K562 (cell line): Measurements from ENCODE around the gene TNKS2. TPM values are rescaled to one million over a fixed set of nuclear protein-coding genes. Genes with fewer than 3 reads are reported as not detected.

ENCODE experiments used
- ATF6 ChIP-seq: sonication (generic); formaldehyde crosslinking; IDR thresholded peaks from 2 replicates; pipeline ENCODE4 v1.4.0; 2020; ENCODE audit warnings: mild to moderate bottlenecking, missing genetic modification reagents
- CBX2 ChIP-seq: fragments of 200-600 bp; sonication (generic); IDR thresholded peaks from one replicate; pipeline ENCODE4 v1.6.1; 2012; ENCODE audit warnings: mild to moderate bottlenecking, low read length, inconsistent platforms; ENCODE audit not compliant: insufficient read depth, poor library complexity, severe bottlenecking
- CBX8 ChIP-seq: fragments of 200-600 bp; sonication (generic); IDR thresholded peaks from 2 replicates; pipeline ENCODE4 v1.6.1; 2012; ENCODE audit warnings: borderline replicate concordance, mixed run types, low read depth, mild to moderate bottlenecking, moderate library complexity, mixed read lengths, low read length, control low read depth, inconsistent platforms; ENCODE audit not compliant: poor library complexity, severe bottlenecking; ENCODE audit errors: extremely low read depth
- CUX1 ChIP-seq: fragments of 200-800 bp; sonication (Bioruptor generic); IDR thresholded peaks from 2 replicates; pipeline ENCODE4 v1.6.1; 2016; ENCODE audit warnings: missing genetic modification characterization, missing compliant biosample characterization
- EGR1 ChIP-seq: fragments of 450-650 bp; conservative IDR thresholded peaks from 2 replicates; pipeline ENCODE4 v1.6.1; 2017; ENCODE audit warnings: mild to moderate bottlenecking
- HMGN3 ChIP-seq: IDR thresholded peaks from 2 replicates; pipeline ENCODE4 v1.6.1; 2011; ENCODE audit warnings: borderline replicate concordance, low read depth, mild to moderate bottlenecking, mixed read lengths, low read length; ENCODE audit not compliant: insufficient read length; ENCODE audit errors: extremely low read depth
- LCOR ChIP-seq: sonication (generic); formaldehyde crosslinking; IDR thresholded peaks from 2 replicates; pipeline ENCODE4 v1.8.0; 2022; ENCODE audit warnings: mild to moderate bottlenecking, missing genetic modification reagents
- MAX ChIP-seq: sonication (generic); formaldehyde crosslinking; IDR thresholded peaks from 2 replicates; pipeline ENCODE4 v1.9.0; 2022; ENCODE audit warnings: mild to moderate bottlenecking, missing genetic modification reagents
- MNT ChIP-seq, 2 experiments: fragments of 450-650 bp; conservative IDR thresholded peaks; 2 replicates each; pipeline ENCODE4 v1.6.1; 2017; ENCODE audit warnings: mild to moderate bottlenecking in 2 of 2, moderate library complexity in 2 of 2
- PRPF4 ChIP-seq: fragments of 200-400 bp; formaldehyde crosslinking; IDR thresholded peaks from one replicate; pipeline ENCODE4 v1.6.1; 2017; ENCODE audit warnings: low read length, low read depth, mild to moderate bottlenecking; ENCODE audit not compliant: insufficient read depth, poor library complexity, severe bottlenecking
- ZNF436 ChIP-seq: fragments of 250-450, 450-650 bp; sonication (Bioruptor Pico); formaldehyde crosslinking; IDR thresholded peaks from 2 replicates; pipeline ENCODE4 v1.7.0; 2020; ENCODE audit warnings: mild to moderate bottlenecking
- polyA plus RNA-seq, 8 experiments: library from polyadenylated mRNA; depleted of rRNA in 4 of 8; stranded (reverse) in 5 of 8; unstranded in 3 of 8; fragments of >200 nt; fragmentation: Nextera tagmentation in 2 of 8; fragmentation: Illumina TruSeq in 1 of 8; extraction: Ambion mirVana in 2 of 8; extraction: Trizol in 1 of 8; gene quantifications; 2 replicates each; pipeline versions ENCODE4 v1.2.1 to v1.2.3, GENCODE V29; 2011 to 2014; ENCODE audit warnings: inconsistent platforms in 1 of 8, missing spikeins in 1 of 8
- total RNA-seq, 7 experiments: library from RNA; depleted of rRNA in 6 of 7; stranded (reverse); fragments of >200 nt in 6 of 7; fragmentation: Illumina TruSeq in 2 of 7; extraction: Trizol in 2 of 7; gene quantifications; 2 replicates each; pipeline versions ENCODE4 v1.2.1 to v1.2.3, GENCODE V29; 2011 to 2021; ENCODE audit warnings: low replicate concordance in 1 of 7

The TNKS2 gene
- total and polyA plus RNA-seq, 9 of the 15 experiments (the other 6 are each of a cell fraction or from before 2014, with no cell fraction given): 3.5 to 19.8 (median 8.6) TPM

- no peak; the same call in 1 of the 2 replicates for TF ChIP-seq MAX (CRISPR knock-in tag)
- no peak for TF ChIP-seq CBX2
- no peak for TF ChIP-seq CBX8
- TF ChIP-seq CUX1 (CRISPR knock-in tag): no peak
- TF ChIP-seq HMGN3: no peak
- TF ChIP-seq PRPF4: no peak
- no peak for TF ChIP-seq ATF6 (CRISPR knock-in tag)
- no peak for TF ChIP-seq ZNF436 (CRISPR knock-in tag)
- TF ChIP-seq MNT (conservative IDR thresholded peaks at IDR 0.05): no peak
- no peak for TF ChIP-seq EGR1
- 0 out of 2 replicates have a peak, but pooled peaks have one; percentile 17 for TF ChIP-seq LCOR
Measured at GRCh38 chr10:91909117-91909677, 111.0 kb downstream of the TNKS2 start, which contains the start of gene FGFBP3 (continued).
